ENCODE data around the gene HSD3B7. TPM values are rescaled to one million over a fixed set of nuclear protein-coding genes. Genes with fewer than 3 reads are reported as not detected.
"Not testable (repeated sequence)": the region's sequence is repeated elsewhere in the genome, so short reads cannot be mapped to it uniquely, and the experiment has no call there.

The HSD3B7 gene
- total RNA-seq, 1 experiment from 2014 or later: 5.4 TPM

GRCh38 chr16:31010585-31011325, 25.7 kb downstream of the HSD3B7 start, which contains the start of gene STX1B:
Gene STX1B (minus strand): TSS chr16:31010638. CDS start chr16:31010396, 242 bp downstream.
- CTCF ChIA-PET: no interaction called here
- no peak for TF ChIP-seq REST (IDR thresholded peaks at IDR 0.05; ENCODE audit: insufficient read depth in 1 of 2, low read depth in 2 of 2, low read length in 1 of 2)
- no peak for TF ChIP-seq TCF7L2 (IDR thresholded peaks at IDR 0.05; ENCODE audit: low read depth, low read length)
- TF ChIP-seq SIN3A (IDR thresholded peaks at IDR 0.05; ENCODE audit: borderline replicate concordance, insufficient read depth, low read depth, low read length): no peak
- no peak for TF ChIP-seq POLR2AphosphoS5 (IDR thresholded peaks at IDR 0.05; ENCODE audit: low read depth, low read length)
- TF ChIP-seq CTCF (IDR thresholded peaks at IDR 0.05): no peak
- POLR2A ChIA-PET: no interaction called here
- H3K27ac ChIP-seq (ENCODE audit: low read length): no peak within 1 kb of the TSS
- no TSS peak for BruUV-seq (replicated peaks)
- no peak for DNase-seq (ENCODE audit: low read depth, low spot score)
- no peaks in the 10 kb centered on the region for H3K36me3 ChIP-seq (ENCODE audit: control insufficient read depth, insufficient read depth, low read length)
- peaks cover 6% of the 10 kb centered on the region; the same call in 1 of the 2 replicates for H3K4me1 ChIP-seq (ENCODE audit: control insufficient read depth, insufficient read depth, low read length)
- no peaks in the 10 kb centered on the region for H3K9me3 ChIP-seq (ENCODE audit: control insufficient read depth, insufficient read depth, low read depth, low read length)
- H3K27me3 ChIP-seq (ENCODE audit: control insufficient read depth, insufficient read depth, low read length): no peaks in the 10 kb centered on the region
- in situ Hi-C loops (cut with HindIII; ENCODE audit: low pct_unique_long_range_greater_than_20kb, low sequenced_read_pairs): no loop called here
- intact Hi-C loops (cut with micrococcal nuclease; ENCODE audit: unreplicated experiment): no loop called here
- peak within 1 kb of the TSS in 1 of 2 experiments; percentile 17; a peak in 1 of 4 replicates for H3K4me3 ChIP-seq (ENCODE audit: low read depth in 2 of 2, low read length in 2 of 2)
- no peak for ATAC-seq

DNA sequence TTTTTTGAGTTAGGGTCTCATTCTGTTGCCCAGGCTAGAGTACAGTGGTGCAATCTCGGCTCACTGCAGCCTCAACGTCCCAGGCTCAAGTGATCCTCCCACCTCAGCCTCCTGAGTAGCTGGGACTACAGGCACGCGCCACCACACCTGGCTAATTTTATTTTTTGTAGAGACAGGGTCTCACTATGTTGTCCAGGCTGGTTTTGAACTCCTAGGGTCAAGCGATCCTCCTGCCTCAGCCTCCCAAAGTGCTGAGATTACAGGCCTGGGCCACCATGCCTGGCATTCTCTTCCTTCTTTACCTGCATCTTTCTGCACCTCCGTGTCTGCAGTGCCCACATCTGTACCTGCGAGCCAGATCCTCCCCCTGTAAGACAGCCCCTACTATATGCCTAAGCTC, 26.8 kb downstream of the HSD3B7 start:
- in situ Hi-C loops (cut with HindIII; ENCODE audit: low pct_unique_long_range_greater_than_20kb, low sequenced_read_pairs); H3K4me1 ChIP-seq (ENCODE audit: control insufficient read depth, insufficient read depth, low read length); H3K36me3 ChIP-seq (ENCODE audit: control insufficient read depth, insufficient read depth, low read length); H3K27ac ChIP-seq (ENCODE audit: low read length); H3K27me3 ChIP-seq (ENCODE audit: control insufficient read depth, insufficient read depth, low read length); ATAC-seq; intact Hi-C loops (cut with micrococcal nuclease; ENCODE audit: unreplicated experiment); CTCF ChIA-PET; H3K9me3 ChIP-seq (ENCODE audit: control insufficient read depth, insufficient read depth, low read depth, low read length); DNase-seq (ENCODE audit: low read depth, low spot score); H3K4me3 ChIP-seq (ENCODE audit: low read depth in 2 of 2, low read length in 2 of 2); BruUV-seq (replicated peaks): not testable (repeated sequence)
- POLR2A ChIA-PET: interaction anchor here (0.5 kb wide), 1 partner anchor 169 kb away, joined by 3 read pairs; no protein-coding TSS in a partner anchor

- in situ Hi-C loops (cut with HindIII; ENCODE audit: low pct_unique_long_range_greater_than_20kb, low sequenced_read_pairs); H3K27ac ChIP-seq (ENCODE audit: low read length); H3K27me3 ChIP-seq (ENCODE audit: control insufficient read depth, insufficient read depth, low read length); H3K36me3 ChIP-seq (ENCODE audit: control insufficient read depth, insufficient read depth, low read length); ATAC-seq; H3K4me3 ChIP-seq (ENCODE audit: low read depth in 2 of 2, low read length in 2 of 2); BruUV-seq (replicated peaks); CTCF ChIA-PET; intact Hi-C loops (cut with micrococcal nuclease; ENCODE audit: unreplicated experiment); DNase-seq (ENCODE audit: low read depth, low spot score); H3K4me1 ChIP-seq (ENCODE audit: control insufficient read depth, insufficient read depth, low read length); H3K9me3 ChIP-seq (ENCODE audit: control insufficient read depth, insufficient read depth, low read depth, low read length); POLR2A ChIA-PET: not testable (repeated sequence)
These were observed 28.3 kb downstream of the HSD3B7 start for GRCh38 chr16:31013292-31013691.
